HG03025 (cell line): ENCODE data around the gene ACOX1.

Experiments
- ATAC-seq: cut with Tn5 transposase; IDR thresholded peaks from one replicate; pipeline ENCODE4 v1.9.1; 2021; ENCODE audit warnings: mild to moderate bottlenecking, moderate library complexity; ENCODE audit not compliant: unreplicated experiment, low FRiP score

ACOX1 gene

DNA sequence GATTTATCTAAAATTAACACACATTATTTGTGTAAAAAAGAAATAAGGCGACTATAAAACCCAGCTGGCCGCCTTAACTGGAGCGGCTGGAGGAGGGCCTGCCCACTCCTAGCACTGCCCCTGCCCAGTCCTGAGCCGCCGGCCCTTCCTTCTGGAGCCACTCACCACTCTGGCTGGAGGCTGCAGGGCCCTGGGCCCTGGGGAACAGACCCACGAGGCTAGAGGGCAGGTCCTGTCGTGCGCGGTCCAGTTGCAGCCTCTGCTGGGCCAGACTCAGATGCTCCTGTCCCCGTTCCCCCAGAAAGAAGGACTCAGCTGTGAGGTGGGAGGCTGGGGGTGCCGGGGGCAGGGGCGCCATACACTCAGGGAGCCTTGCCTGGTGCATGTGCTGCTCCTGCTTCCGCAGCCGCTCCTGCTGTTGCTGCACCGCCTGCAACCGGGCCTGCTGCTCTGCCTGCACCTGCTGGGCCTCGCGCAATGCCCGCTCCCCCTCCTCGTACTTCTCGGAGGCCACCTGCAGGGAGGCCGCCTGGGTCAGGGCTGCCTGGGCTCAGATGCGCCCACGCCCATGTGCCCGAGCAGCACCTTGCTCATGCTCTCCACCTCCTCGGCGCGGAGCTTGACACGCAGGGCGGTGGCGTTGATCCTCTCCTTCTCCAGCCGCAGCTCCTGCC is 65.3 kb downstream of the ACOX1 start:
- no peak for ATAC-seq

DNA sequence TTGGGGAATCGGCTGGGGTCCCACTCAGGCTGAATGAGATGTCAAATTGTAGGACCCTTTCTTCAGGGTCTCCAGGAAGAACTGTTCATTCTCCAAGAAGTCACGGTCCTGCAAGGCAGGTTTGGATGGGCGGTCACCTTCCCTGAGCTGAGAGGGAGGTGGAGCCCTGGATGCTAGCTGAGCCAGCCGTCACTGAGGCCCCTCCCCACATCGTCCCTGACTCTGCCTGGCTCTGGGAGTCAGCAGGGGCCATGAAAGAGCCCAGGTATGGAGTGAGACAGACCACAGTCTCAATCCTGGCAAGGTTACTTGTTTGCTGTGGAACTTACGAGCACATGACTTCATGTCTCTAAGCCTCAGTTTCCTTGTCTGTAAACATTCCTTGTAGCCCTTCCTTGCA is 68.3 kb downstream of the ACOX1 start:
- no peak for ATAC-seq

DNA sequence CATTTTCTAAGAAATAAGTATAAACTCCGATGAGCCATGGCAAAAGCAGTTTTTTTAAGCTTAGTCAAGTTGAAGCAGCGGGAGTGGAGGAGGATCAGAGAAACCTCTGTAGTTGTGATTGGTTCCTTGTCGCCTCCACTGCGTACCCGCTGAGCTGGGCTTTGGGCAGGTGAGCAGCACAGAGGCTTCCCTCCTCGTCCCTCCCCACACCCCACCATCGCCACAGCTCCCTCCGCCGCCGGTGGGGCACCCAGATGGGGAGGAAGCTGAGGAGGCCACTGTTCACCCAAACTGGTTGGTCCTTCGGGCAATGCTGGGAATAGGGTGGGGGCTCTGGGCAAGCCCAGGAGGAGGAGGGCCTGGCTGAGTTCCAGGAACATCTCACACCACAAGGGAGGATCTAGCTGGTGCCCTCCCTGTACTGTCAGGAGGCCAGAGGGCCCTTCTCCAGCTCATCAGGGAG is 69.1 kb downstream of the ACOX1 start:
- no peak for ATAC-seq

DNA sequence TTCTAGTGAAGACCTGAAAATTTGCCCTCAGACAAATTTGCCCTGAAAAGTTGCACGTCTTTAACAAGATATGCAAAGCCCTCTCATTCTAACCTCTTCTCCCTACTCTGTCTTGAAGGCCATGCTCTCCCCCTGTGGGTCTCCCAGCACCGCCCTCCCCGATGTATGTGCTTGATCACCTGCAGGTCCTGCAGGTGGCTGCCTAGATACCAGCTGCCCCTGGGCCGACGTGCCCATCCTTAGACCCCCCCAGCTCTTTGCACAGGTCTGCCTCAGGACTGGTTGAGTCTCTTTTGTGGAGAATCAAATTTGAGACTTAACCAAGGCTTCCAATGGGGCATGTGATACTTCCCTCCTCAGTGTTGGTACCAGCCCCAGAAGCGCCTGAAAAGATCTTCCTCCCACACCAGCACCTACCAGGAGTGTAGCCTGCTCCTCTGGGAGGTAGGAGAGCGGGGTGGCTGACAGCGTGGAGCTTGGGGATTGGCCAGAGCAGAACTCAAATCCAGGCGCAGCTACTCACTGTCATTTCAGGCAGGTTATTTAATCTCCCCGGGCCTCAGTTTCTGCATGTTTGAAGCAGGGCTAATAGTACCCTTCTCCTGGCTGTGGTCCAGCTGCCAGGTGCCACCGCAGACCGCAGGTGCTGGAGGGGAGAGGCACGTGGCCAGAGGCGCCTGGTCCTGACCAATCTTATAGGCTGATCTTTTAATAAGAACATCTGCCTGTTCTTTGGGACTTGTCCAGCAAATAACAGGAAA is 69.7 kb downstream of the ACOX1 start:
- no peak for ATAC-seq

DNA sequence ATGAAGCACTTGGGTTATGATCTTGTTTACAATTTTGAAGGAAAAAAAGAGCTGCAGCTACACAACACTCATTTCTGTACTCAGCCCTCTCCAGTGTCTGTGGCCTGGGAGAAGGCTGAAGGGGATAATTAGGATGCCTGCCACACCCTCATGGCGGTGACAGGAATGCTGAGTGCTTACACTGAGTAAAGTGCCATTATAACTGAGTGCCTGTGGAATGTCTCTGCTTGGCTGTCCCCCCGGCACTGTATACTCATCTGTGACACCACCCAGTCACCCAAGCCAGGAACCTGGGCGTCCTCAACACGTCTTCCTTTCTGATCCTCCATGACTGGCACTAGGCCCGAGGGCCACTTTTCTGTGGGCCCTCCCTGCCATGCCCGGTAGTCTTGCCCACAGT is 70.8 kb downstream of the ACOX1 start:
- ATAC-seq: no peak

DNA sequence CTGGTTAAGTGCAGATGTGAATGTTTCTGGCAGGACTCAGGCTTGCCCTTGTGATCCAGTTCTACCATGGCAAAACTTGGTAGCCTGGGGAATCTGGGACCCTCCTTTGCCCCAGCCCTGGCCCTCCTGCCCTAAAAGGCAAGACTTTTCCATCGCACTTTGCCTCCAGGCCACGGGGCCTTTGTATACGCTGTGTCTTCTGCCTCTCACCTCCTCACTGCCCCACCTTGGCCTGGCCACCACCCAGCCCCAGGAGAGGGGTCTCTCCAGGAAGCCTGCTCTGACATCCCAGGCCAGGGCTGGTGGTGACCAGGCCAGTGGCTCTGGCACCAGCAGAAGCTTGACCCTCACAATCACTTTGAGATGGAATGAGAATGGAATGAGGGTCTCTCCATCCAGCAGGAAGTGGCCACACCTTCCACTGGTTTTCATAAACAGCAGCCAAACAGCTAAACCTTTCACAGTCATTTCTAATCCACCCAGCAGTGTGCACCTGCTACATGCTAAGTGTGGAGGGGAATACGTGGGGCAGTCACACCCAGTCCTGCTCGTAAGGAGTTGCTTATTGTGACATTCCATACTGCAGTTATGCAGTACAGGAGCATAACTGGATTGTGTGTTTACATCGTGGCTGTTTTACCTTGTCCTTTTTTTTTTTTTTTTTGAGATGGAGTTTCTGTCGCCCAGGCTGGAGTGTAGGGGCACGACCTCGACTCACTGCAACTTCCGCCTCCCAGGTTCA is 72.7 kb downstream of the ACOX1 start:
- no peak for ATAC-seq

DNA sequence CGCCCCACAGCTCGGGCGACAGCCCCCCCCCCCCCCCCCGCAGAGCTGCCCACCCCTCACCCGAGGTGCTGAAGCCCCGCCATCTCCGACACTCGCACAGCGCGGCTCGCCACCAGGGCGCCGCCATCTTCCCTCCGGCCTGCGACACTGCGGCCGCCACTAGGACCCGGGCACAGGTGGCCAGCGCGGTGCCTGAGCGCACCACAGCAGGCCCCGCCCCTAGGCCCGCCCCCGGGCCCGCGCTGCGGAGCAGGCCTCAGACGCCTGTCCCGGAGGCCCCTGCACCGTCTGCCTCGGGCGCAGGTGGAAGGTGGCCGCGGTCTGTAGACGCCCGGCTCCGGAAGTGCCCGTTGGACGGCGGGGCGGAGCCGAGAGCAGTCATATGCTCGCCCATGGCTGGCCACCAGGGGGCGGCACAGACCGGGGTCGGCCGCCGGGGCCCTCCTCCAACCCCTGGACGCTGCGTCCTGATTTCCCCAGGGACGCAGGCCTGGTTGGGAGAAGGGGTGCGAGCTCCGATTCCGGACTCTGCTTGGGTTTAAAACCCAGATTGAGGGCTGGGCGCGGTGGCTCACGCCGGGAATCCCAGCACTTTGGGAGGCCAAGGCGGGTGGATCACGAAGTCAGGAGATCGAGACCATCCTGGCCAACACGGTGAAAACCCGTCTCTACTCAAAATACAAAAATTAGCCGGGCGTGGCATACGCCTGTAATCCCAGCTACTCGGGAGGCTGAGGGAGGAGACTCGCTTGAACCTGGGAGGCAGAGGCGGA is 74.0 kb downstream of the ACOX1 start, which contains the start of gene MRPL38:
Gene MRPL38 (minus strand): TSS at position 136 of the 773 bp plus-strand sequence. CDS start 9 bp downstream, at position 127.
- peak; percentile 88 for ATAC-seq

DNA sequence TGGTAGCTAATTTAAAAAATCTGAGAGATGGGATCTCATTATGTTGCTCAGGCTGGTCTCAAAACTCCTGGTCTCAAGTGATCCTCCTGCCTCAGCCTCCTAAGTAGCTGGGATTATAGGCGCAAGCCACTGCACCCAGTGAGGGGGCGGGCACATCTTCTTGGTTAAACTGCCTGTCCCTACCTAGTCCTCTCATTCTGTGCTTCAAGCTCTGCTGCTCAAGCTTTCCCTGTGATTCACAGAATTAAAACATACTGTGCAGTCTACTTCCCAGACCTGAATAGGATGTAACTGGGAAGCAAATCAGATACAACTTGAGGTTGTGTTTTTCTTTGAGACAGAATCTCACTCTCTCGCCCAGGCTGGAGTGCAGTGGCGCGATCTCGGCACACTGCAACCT is 76.6 kb downstream of the ACOX1 start:
- ATAC-seq: no peak

DNA sequence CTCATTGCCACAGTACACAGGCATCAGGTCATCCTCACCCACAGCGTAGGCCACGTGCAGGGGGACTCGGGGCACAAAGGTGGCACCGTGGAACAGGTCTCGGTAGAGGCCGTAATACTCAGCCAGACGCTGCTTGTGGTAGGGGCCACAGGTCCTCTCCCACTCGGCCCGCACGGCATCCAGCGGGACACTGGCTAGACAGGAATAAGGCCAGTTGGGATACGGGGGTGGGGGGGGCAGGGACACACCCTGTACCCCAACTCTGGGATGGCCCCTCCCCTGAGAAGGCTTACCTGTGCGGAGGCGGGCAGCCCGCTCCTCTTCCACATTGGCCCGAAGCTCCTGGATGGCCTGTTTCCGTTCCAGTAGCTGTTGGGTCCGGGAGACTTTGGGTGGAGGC is 77.2 kb downstream of the ACOX1 start:
- no peak for ATAC-seq

DNA sequence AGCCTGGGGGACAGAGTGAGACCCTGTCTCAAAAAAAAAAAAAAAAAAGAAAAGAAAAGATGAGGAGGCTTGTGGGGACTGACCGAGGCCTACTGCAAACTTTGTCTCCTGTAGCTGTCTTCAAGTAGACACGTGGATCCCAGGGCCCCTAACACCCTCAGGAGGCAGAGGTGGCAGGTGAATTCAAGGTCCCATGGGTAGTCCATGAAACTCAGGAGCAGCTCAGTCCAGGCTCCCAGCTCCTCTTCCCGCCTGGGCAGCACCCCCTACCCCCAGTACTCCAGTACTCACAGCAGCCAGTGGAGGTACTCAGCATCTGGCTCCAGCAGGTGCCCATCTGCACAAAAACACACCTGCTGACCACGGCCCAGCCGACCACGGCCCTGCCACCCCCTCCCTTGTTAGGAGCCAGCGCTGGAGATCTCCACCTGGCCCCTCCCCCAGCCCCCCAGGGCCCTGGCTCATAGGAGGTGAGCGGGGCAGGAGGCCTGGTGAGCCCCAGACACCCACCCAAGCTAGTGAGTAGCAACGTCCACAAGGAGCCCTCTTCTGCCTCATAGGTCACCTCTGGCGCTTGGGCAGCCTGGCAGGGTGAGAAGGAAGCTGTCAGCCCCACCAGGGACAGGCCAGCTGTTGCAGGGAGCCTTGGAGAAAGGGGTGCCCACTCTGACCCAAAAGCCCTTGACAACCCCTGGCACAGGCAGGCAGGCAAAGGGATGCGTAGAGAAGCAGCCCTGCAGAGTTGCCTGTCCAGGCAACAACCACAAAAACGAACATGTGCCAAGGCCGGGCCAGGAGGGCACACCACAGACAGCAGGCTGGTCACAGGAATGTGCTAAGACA is 78.1 kb downstream of the ACOX1 start:
- ATAC-seq: no peak

DNA sequence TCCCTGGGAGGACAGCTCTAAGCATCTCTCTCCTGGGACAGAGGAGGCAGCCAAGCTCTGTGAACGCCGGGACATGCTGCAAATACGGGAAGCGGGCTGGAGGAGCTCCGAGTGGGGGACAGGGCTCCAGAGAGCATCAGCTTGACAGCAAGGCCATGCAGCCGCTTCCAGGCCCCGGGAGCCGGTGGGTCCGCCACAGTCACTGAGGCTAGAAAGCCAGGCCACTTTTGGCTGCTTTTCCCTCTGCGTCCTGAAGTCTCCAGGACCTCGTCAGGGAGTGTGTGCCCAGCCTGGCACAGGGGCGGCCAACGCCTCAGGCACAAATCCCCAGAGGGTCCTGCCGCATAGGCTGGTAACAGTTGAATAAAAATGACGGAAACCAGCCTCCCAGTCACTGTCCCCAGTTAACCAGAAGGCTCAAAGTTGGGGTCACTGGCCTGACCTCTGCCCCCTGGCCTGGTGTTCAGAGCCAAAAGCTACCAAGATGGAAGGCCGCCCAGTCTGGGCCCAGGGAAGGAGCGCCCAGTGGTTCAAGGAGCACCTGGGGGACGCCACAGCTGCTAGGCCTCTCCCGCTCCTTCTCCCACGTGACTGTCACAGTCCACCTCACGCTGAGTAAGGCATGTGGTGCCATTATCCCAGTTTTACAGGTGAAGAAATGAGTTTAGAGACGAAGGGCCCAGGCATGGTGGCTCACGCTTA is 79.0 kb downstream of the ACOX1 start:
- ATAC-seq: no peak

DNA sequence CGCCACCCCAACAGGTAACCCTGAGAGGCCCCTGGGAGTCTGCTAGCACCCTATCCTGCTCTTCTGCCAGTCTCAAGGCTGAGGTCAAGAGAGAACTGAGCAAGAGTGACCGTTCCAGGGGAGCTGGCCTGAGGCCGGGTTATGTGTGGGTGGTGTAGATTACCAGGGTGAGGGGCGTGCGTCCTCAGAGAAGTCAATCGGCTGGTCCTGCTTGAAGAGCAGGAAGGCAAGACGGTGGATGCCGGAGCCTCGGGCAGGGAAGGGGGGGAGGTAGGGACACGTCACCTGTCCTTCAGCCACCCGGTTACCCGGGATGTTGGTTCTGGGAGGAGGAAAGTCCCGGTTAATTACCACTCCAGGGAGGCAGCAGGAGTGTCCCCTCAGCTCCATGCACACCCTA is 79.6 kb downstream of the ACOX1 start:
- ATAC-seq: no peak

DNA sequence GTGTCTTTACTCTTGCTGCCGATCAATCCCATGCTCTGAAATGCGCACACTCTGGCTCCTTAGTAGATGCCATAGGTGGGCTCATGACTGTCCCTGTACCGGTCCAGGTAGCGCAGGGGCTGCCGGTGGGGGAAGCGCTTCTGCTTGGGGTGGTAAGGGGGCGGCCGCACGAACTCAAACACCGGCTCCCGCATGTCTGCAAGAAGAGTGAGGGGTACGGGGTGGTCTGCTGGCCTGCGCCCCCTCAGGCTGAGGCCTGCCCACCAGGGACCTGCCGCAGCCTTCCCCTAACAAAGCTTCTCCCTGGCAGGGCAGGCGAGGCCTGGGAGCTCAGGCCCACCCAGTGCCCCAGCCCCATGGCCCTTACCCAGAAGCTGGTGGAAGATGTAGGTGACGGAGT is 80.2 kb downstream of the ACOX1 start:
- no peak for ATAC-seq

DNA sequence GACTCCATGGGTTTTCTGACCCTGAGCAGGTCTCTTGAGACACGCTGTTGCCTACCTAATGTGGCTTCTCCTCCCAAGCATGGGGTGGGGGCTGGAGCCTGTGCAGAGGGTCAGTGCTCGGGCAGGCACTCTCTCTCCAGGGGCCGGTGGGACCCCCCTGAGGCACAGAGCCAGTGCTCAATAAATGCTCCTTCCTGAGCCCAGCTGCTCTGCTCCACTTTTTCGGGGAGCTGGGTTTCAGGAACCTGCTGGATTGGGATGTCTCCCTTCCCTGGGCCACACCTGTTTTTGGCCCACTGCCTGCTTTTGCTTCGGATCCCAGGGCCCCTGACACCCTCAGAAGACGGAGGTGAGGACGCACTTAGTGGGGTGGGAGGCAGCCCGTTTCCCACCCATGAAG is 80.9 kb downstream of the ACOX1 start:
- ATAC-seq: no peak

DNA sequence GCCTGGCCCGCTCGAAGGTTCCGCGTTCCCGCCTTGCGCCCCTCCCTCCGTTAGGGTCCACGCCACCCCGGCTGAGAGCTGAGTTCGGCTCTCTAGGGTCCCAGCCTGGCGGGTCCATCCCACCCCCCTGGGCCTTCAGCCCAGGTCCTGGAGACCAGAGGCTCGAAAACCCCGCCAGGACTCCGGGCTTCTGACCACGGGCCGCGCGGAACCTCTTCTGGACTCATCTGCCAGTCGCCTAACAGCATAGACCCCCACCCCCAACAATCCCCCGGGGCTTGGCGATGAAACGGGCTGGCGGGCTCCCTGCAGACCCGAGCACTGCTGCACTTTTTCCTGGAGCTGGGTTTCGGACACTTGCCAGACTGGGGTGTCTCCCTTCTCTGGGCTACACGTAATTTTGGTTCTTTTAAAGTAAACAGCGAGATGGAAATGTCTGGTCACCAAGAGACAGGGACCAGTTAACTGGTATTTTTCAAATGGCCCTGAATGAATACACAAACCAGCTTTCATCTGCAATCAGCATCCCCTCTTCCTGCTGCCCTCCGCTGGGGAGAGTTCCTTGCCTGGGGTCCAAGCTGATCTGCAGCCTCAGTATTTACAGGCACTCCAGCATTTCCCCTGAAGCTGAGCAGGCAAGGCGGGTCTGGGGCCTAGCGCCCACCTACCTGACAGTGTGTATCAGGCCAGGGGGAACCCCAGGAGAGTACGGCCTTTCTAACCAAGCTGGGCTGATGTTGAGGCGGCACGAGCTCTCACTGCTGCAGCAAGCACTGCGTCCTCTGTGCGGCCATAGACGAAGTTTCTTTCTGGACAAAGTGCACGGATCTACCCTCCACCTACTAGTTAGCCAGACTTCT is 81.6 kb downstream of the ACOX1 start:
- no peak for ATAC-seq

DNA sequence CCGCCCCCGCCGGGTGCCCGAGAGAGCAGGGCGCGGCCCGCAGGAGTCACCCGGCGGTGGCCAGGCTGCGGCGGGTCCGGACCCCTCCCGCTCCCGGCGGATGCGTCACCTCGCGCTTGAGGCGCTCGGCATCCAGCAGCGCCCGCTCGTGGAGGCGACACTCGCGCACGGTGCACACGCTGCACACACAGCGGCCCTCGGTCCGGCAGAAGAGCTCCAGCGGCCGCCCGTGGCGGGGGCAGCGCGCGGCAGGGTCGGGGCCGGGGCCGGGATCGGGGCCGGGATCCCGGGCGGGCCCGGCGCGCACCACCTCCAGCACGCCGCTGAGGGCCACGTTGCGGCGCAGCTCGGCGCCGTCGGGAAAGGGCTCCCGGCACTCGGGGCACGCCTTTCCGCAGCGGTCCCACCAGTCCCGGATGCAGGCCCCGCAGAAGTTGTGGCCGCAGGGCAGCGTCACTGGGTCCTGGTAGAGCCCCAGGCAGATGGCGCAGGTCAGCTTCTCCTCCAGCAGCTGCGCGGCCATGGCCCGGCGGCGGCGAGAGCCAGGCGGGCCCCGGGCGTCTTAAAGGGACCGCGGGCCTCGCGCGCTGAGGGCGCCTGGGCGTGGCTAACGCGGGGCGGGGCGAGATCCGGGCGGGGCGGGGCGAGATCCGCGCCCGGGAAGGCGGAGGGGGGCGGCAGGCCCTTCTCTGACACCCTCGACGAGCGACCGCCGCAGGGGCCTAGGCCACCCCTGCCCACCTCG is 82.4 kb downstream of the ACOX1 start, which contains the start of gene TRIM65:
Gene TRIM65 (minus strand): TSS at position 537 of the 745 bp plus-strand sequence. CDS start 14 bp downstream, at position 523.
- no peak for ATAC-seq
